GM18526 (cell line): ENCODE measurements around the gene CCDC149.

Experiments
- POLR2A ChIP-seq: IDR thresholded peaks from 3 replicates; pipeline ENCODE4 v1.6.1; 2011; ENCODE audit not compliant: insufficient read length; ENCODE audit errors: extremely low read depth

The CCDC149 gene

DNA sequence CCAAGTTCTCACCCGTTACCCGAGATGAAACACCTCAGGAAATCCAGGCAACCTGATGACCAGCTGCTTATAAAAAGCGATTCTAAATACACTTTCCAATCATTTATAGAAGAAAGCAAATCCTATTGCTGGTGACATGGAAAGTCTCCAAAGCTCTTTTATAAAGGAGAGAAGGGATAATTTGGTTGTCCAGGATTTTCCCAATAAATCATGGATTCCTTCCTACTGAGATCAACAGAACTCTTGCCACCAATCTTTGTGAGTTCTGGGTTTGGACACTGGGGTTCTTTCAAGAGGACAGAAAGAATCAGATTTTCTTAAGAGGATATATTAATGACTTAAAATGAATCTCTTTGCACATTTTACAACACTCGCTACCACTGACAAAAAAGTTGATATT, 142.2 kb downstream of the CCDC149 start:
- no peak for TF ChIP-seq POLR2A

DNA sequence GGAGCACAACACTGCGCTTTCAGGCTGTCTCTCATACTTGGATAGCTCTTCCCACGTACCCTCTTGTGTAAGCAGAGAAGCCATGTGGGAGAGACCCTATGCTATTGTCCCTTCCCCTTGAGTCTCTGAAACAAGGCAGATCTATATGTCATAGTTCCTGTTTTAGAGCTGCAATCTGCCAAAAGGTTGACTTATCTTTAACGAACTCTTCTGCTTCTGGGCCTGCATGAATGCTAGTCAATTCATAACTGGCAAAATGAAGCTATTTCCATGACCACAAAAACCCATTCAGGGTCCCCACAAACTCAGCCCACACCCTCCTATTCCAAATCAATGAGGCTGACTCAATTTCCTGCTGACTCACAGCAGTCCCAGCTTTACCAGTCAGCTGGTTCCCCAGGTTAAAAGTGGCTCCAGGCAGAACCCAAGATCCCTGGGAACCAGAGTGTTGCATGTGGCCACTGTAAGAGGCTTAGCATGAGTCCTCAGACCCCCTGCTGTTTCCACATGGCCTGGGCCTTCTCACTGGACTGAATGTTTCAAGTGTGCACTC, 142.7 kb downstream of the CCDC149 start:
- no peak for TF ChIP-seq POLR2A

DNA sequence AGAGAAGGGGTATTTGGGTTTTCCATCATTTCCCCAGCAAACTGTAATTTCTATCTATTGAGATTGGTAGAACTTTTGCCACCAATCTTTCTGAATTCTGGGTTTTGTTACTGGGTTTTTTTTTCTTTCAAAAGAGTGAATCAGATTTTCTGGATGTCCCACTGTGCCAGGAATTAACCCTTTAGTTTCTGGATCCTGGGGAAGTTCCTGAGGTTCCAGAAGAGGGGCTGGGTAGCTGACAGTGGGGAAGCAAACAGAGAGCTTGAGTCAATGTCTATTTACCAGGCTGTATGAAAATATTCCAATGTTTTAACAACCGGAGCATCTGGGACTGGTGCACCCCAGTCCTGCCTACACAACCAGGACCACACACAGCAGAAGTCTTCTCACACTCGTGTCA, 143.3 kb downstream of the CCDC149 start:
- TF ChIP-seq POLR2A, result no peak

DNA sequence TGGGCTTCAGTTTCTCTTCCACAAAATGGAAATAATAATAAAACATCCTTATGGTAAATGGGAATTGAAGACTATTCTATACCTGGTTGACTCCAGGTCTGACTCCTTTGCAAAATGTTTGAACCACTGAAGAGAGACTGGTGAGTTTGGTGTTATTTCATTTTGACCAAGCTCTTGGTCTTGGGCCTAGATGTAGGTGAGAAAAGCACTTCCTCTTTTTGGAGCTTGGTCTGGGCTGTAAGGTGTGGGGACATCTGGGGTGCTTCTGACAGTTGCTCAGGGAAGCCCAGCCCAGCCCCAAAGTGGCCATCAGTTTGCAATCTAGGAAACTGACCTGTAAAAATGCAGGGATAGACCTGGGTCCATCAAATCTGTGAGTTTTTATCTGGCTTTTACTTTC, 144.2 kb downstream of the CCDC149 start:
- TF ChIP-seq POLR2A, result no peak

DNA sequence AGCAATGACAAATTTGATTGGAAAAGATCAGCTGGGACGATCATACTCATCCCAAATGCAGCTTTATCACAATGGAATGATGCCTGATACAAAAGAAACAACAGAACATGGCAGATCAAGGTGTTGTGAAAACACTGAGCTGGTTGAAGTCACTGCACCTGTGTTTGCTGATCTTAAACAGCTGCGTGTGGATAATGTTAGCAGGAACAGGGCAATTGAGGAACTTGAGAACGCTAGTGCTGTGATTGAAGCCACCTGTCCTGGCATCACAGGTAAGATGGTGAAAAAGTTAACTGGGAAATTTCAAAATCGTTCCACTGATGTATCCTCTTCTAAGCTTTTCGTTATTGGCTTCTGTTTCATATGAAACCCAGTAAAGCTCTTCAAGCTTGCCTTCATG, 144.8 kb downstream of the CCDC149 start:
- TF ChIP-seq POLR2A, result no peak

DNA sequence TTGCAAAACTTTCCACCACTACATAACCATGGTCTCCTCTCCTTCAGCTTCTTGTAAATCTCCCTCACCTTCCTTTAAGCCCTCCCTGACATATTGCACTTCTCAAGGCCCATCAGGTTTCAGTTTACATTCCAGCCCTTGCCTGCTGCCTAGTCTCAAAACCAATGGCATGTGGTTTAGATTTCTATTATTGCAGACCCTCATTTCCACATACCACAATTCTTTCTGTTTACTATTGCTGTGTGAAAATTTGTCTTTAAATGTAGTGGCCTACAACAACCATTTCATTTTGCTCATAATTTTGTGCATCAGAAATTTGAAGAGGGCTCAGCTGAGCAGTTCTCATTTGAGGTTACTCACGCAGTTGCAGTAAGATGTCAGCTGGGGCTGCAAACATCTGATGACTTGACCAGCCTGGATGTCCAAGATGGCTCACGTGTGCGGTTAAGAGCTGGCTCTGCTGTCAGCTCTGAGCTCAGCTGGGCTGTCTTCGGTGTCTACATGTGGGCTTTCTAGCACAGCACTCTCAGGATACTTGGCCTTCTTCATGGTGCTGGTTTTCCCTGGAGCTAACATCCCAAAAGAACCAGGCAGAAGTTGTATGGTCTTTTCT, 147.4 kb downstream of the CCDC149 start:
- no peak for TF ChIP-seq POLR2A

DNA sequence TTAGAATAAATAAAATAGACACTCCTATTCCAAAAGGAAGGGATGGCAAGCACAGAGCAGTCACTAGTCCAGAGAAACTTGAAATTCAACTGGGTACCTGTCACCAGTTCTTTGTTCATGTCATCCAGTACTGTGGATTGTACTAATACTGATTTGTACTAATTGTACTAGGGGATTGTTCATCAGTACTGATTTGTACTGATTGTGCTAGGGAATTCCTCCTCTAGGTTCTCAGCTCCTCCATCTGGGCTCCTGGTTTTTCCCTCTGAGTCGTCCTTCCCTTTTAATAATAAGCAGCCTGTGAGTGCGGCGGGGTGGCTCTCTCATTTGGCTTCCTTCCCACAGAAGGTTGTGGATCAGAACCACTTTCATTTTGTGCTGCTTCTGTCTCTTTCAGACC, 148.5 kb downstream of the CCDC149 start:
- TF ChIP-seq POLR2A, result no peak

DNA sequence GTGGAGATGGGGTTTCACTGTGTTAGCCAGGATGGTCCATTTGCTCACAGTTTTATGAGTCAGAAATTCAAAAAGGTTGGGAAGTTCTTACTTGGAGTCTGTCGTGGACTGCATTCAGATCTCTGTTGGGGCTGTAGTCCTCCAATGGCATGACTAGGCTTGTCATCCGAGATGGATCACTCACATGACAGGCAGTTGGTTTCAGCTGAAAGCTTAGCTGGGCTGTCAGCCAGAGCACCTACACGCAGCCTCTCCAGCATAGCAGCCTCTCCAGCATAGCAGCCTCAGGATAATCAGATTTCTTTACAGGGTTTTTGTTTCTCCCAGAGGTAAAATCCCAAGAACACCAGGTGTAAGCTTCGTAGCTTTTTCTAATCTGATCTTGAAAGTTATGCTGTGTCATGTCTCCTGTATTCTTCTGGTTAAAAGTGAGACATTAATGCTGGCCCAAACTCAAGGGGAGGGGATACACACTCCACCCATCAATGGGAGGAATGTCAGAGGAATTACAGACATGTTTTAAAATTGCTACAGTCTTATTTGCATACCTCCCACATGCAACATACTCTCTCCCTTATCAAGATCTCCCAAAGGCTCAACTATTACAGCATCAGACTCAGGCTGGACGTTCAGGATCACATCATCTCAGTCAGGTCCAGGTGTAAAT, 149.1 kb downstream of the CCDC149 start:
- no peak for TF ChIP-seq POLR2A
